ENCODE results near the gene INTS11. TPM values are rescaled to one million over a fixed set of nuclear protein-coding genes. Genes with fewer than 3 reads are reported as not detected.

Gene INTS11
- total and polyA plus RNA-seq, 5 donors from 2014 or later: 66.2 to 138 (median 69.2) TPM

- Mint-ChIP-seq H3K36me3 (no peaks in the 10 kb centered on the region), H3K4me1 (peaks cover 0 to 4% (median 2%) of the 10 kb centered on the region in 4 donors), H3K9me3 (no peaks in the 10 kb centered on the region), H3K27ac (no peak overlapping the region), H3K4me3 (no peak overlapping the region), H3K27me3 (no peaks in the 10 kb centered on the region)
- no peaks in the 10 kb centered on the region for H3K36me3 ChIP-seq (ENCODE audit: control insufficient read depth, insufficient read depth, low read length)
- no peak overlapping the region for H3K4me3 ChIP-seq (ENCODE audit: low read depth, low read length)
- H3K27me3 ChIP-seq (ENCODE audit: control insufficient read depth, insufficient read depth, low read length): no peaks in the 10 kb centered on the region
- ATAC-seq (ENCODE audit: low read depth in 2 of 2) (no peak), DNase-seq (no peak)
- no peaks in the 10 kb centered on the region for H3K9me3 ChIP-seq (ENCODE audit: control insufficient read depth in 2 of 2, low read length in 2 of 2)
- no peaks in the 10 kb centered on the region for H3K4me1 ChIP-seq (ENCODE audit: control insufficient read depth, insufficient read depth, low read length, poor library complexity, severe bottlenecking)
- no peak overlapping the region for H3K27ac ChIP-seq (ENCODE audit: insufficient read depth, low read length, poor library complexity, severe bottlenecking)
Observed at GRCh38 chr1:1295154-1295923, 29.1 kb downstream of the INTS11 start.

- Histone ChIP-seq H3K4me3 (ENCODE audit: low read depth, low read length) (no peak overlapping the region), H3K9me3 (ENCODE audit: control insufficient read depth in 2 of 2, low read length in 2 of 2) (no peaks in the 10 kb centered on the region), H3K27ac (ENCODE audit: insufficient read depth, low read length, poor library complexity, severe bottlenecking) (no peak overlapping the region), H3K27me3 (ENCODE audit: control insufficient read depth, insufficient read depth, low read length) (no peaks in the 10 kb centered on the region), H3K36me3 (ENCODE audit: control insufficient read depth, insufficient read depth, low read length) (no peaks in the 10 kb centered on the region), H3K4me1 (ENCODE audit: control insufficient read depth, insufficient read depth, low read length, poor library complexity, severe bottlenecking) (no peaks in the 10 kb centered on the region)
- no peaks in the 10 kb centered on the region for H3K36me3 Mint-ChIP-seq
- ATAC-seq (ENCODE audit: low read depth in 2 of 2) (no peak), DNase-seq (no peak)
- H3K4me3 Mint-ChIP-seq: no peak overlapping the region
- peaks cover 0 to 4% (median 2%) of the 10 kb centered on the region in 4 donors for H3K4me1 Mint-ChIP-seq
- no peaks in the 10 kb centered on the region for H3K27me3 Mint-ChIP-seq
- H3K9me3 Mint-ChIP-seq: no peaks in the 10 kb centered on the region
- no peak overlapping the region for H3K27ac Mint-ChIP-seq
Observed at GRCh38 chr1:1294250-1294890, 30.1 kb downstream of the INTS11 start.

GRCh38 chr1:1293263-1294249 is 30.9 kb downstream of the INTS11 start:
- H3K4me3 Mint-ChIP-seq: no peak overlapping the region
- no peaks in the 10 kb centered on the region for H3K4me1 ChIP-seq (ENCODE audit: control insufficient read depth, insufficient read depth, low read length, poor library complexity, severe bottlenecking)
- H3K9me3 ChIP-seq (ENCODE audit: control insufficient read depth in 2 of 2, low read length in 2 of 2): no peaks in the 10 kb centered on the region
- ATAC-seq (ENCODE audit: low read depth in 2 of 2) (no peak), DNase-seq (no peak)
- H3K9me3 Mint-ChIP-seq: no peaks in the 10 kb centered on the region
- H3K36me3 ChIP-seq (ENCODE audit: control insufficient read depth, insufficient read depth, low read length): no peaks in the 10 kb centered on the region
- no peaks in the 10 kb centered on the region for H3K36me3 Mint-ChIP-seq
- H3K4me3 ChIP-seq (ENCODE audit: low read depth, low read length): no peak overlapping the region
- H3K27ac ChIP-seq (ENCODE audit: insufficient read depth, low read length, poor library complexity, severe bottlenecking): no peak overlapping the region
- no peak overlapping the region for H3K27ac Mint-ChIP-seq
- H3K27me3 ChIP-seq (ENCODE audit: control insufficient read depth, insufficient read depth, low read length): no peaks in the 10 kb centered on the region
- peaks cover 0 to 4% (median 2%) of the 10 kb centered on the region in 4 donors for H3K4me1 Mint-ChIP-seq
- no peaks in the 10 kb centered on the region for H3K27me3 Mint-ChIP-seq

- DNase-seq: no peak
- H3K27ac ChIP-seq (ENCODE audit: insufficient read depth, low read length, poor library complexity, severe bottlenecking): no peak overlapping the region
- no peak for ATAC-seq (ENCODE audit: low read depth in 2 of 2)
- H3K4me3 ChIP-seq (ENCODE audit: low read depth, low read length): no peak overlapping the region
- H3K36me3 Mint-ChIP-seq: no peaks in the 10 kb centered on the region
- H3K4me1 Mint-ChIP-seq: peaks cover 0 to 4% (median 2%) of the 10 kb centered on the region in 4 donors
- H3K4me1 ChIP-seq (ENCODE audit: control insufficient read depth, insufficient read depth, low read length, poor library complexity, severe bottlenecking): no peaks in the 10 kb centered on the region
- no peak overlapping the region for H3K4me3 Mint-ChIP-seq
- H3K27me3 Mint-ChIP-seq: no peaks in the 10 kb centered on the region
- no peaks in the 10 kb centered on the region for H3K9me3 ChIP-seq (ENCODE audit: control insufficient read depth in 2 of 2, low read length in 2 of 2)
- H3K9me3 Mint-ChIP-seq: no peaks in the 10 kb centered on the region
- no peaks in the 10 kb centered on the region for H3K36me3 ChIP-seq (ENCODE audit: control insufficient read depth, insufficient read depth, low read length)
- H3K27me3 ChIP-seq (ENCODE audit: control insufficient read depth, insufficient read depth, low read length): no peaks in the 10 kb centered on the region
- H3K27ac Mint-ChIP-seq: no peak overlapping the region
Observed at GRCh38 chr1:1292851-1293250, 31.6 kb downstream of the INTS11 start.

- ATAC-seq (ENCODE audit: low read depth in 2 of 2): no peak
- H3K27me3 Mint-ChIP-seq: no peaks in the 10 kb centered on the region
- H3K9me3 Mint-ChIP-seq: no peaks in the 10 kb centered on the region
Observed at GRCh38 chr1:1292442-1292779, 32.0 kb downstream of the INTS11 start.

GRCh38 chr1:1291548-1292441 is 32.7 kb downstream of the INTS11 start:
- H3K36me3 ChIP-seq (ENCODE audit: control insufficient read depth, insufficient read depth, low read length): no peaks in the 10 kb centered on the region
- Mint-ChIP-seq H3K27ac (no peak overlapping the region), H3K4me1 (peaks cover 0 to 4% (median 2%) of the 10 kb centered on the region in 4 donors), H3K36me3 (no peaks in the 10 kb centered on the region), H3K27me3 (no peaks in the 10 kb centered on the region), H3K4me3 (peak overlapping the region in 1 of 4 donors; percentile 27), H3K9me3 (no peaks in the 10 kb centered on the region)
- H3K4me3 ChIP-seq (ENCODE audit: low read depth, low read length): no peak overlapping the region
- no peaks in the 10 kb centered on the region for H3K9me3 ChIP-seq (ENCODE audit: control insufficient read depth in 2 of 2, low read length in 2 of 2)
- no peak overlapping the region for H3K27ac ChIP-seq (ENCODE audit: insufficient read depth, low read length, poor library complexity, severe bottlenecking)
- ATAC-seq (ENCODE audit: low read depth in 2 of 2): peak; percentile 61 to 77
- no peaks in the 10 kb centered on the region for H3K27me3 ChIP-seq (ENCODE audit: control insufficient read depth, insufficient read depth, low read length)
- DNase-seq: peak; percentile 38 to 70 (median 57)
- no peaks in the 10 kb centered on the region for H3K4me1 ChIP-seq (ENCODE audit: control insufficient read depth, insufficient read depth, low read length, poor library complexity, severe bottlenecking)

More at GRCh38 chr1:1292442-1292779, 32.0 kb downstream of the INTS11 start:
- Mint-ChIP-seq H3K36me3 (no peaks in the 10 kb centered on the region), H3K4me1 (peaks cover 0 to 4% (median 2%) of the 10 kb centered on the region in 4 donors), H3K27ac (no peak overlapping the region), H3K4me3 (no peak overlapping the region)
- no peaks in the 10 kb centered on the region for H3K27me3 ChIP-seq (ENCODE audit: control insufficient read depth, insufficient read depth, low read length)
- no peaks in the 10 kb centered on the region for H3K9me3 ChIP-seq (ENCODE audit: control insufficient read depth in 2 of 2, low read length in 2 of 2)
- no peak overlapping the region for H3K4me3 ChIP-seq (ENCODE audit: low read depth, low read length)
- no peak overlapping the region for H3K27ac ChIP-seq (ENCODE audit: insufficient read depth, low read length, poor library complexity, severe bottlenecking)
- no peaks in the 10 kb centered on the region for H3K36me3 ChIP-seq (ENCODE audit: control insufficient read depth, insufficient read depth, low read length)
- DNase-seq: no peak
- H3K4me1 ChIP-seq (ENCODE audit: control insufficient read depth, insufficient read depth, low read length, poor library complexity, severe bottlenecking): no peaks in the 10 kb centered on the region

GRCh38 chr1:1291023-1291528 is 33.4 kb downstream of the INTS11 start:
- DNase-seq (no peak), ATAC-seq (ENCODE audit: low read depth in 2 of 2) (no peak)
- Histone ChIP-seq H3K9me3 (ENCODE audit: control insufficient read depth in 2 of 2, low read length in 2 of 2) (no peaks in the 10 kb centered on the region), H3K4me1 (ENCODE audit: control insufficient read depth, insufficient read depth, low read length, poor library complexity, severe bottlenecking) (no peaks in the 10 kb centered on the region), H3K27me3 (ENCODE audit: control insufficient read depth, insufficient read depth, low read length) (no peaks in the 10 kb centered on the region), H3K27ac (ENCODE audit: insufficient read depth, low read length, poor library complexity, severe bottlenecking) (no peak overlapping the region), H3K36me3 (ENCODE audit: control insufficient read depth, insufficient read depth, low read length) (no peaks in the 10 kb centered on the region), H3K4me3 (ENCODE audit: low read depth, low read length) (no peak overlapping the region)
- Mint-ChIP-seq H3K36me3 (no peaks in the 10 kb centered on the region), H3K9me3 (no peaks in the 10 kb centered on the region), H3K27me3 (no peaks in the 10 kb centered on the region), H3K4me1 (peaks cover 0 to 4% (median 2%) of the 10 kb centered on the region in 4 donors), H3K4me3 (no peak overlapping the region), H3K27ac (no peak overlapping the region)

Data from CD4-positive, CD25-positive, alpha-beta regulatory T cell (primary cell).